ENCODE measurements around the gene PDCD10.

DNA sequence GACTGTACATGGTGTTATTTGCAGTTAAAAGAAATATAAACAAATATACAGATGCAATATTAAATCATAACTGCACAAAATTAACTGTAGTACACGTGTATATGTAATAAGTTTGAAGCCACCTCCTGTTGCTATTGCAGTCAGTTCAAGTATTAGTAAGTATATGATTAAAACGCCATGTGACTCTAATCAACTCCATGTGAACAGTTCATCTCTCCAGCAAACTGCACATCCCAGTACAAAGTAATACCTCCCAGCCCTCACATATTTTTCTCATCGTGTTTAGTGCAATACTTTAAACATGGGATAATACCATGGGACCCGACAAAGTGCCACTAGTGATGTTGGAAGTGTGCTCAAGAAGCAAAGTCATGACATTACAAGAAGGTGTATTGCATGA, 34.6 kb downstream of the PDCD10 start:
- TF ChIP-seq, protein P1, sequence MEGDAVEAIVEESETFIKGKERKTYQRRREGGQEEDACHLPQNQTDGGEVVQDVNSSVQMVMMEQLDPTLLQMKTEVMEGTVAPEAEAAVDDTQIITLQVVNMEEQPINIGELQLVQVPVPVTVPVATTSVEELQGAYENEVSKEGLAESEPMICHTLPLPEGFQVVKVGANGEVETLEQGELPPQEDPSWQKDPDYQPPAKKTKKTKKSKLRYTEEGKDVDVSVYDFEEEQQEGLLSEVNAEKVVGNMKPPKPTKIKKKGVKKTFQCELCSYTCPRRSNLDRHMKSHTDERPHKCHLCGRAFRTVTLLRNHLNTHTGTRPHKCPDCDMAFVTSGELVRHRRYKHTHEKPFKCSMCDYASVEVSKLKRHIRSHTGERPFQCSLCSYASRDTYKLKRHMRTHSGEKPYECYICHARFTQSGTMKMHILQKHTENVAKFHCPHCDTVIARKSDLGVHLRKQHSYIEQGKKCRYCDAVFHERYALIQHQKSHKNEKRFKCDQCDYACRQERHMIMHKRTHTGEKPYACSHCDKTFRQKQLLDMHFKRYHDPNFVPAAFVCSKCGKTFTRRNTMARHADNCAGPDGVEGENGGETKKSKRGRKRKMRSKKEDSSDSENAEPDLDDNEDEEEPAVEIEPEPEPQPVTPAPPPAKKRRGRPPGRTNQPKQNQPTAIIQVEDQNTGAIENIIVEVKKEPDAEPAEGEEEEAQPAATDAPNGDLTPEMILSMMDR (conservative IDR thresholded peaks at IDR 0.05) = no peak
- no peak for TF ChIP-seq EZH2 (IDR thresholded peaks at IDR 0.05; ENCODE audit: low read depth)
